ENCODE measurements around the gene DTNBP1.

DTNBP1 gene

GRCh38 chr6:15557174-15557573 is 105.7 kb downstream of the DTNBP1 start:
- in situ Hi-C loops (cut with HindIII; ENCODE audit: low sequenced_read_pairs): no loop called here
- TF ChIP-seq, protein P1, sequence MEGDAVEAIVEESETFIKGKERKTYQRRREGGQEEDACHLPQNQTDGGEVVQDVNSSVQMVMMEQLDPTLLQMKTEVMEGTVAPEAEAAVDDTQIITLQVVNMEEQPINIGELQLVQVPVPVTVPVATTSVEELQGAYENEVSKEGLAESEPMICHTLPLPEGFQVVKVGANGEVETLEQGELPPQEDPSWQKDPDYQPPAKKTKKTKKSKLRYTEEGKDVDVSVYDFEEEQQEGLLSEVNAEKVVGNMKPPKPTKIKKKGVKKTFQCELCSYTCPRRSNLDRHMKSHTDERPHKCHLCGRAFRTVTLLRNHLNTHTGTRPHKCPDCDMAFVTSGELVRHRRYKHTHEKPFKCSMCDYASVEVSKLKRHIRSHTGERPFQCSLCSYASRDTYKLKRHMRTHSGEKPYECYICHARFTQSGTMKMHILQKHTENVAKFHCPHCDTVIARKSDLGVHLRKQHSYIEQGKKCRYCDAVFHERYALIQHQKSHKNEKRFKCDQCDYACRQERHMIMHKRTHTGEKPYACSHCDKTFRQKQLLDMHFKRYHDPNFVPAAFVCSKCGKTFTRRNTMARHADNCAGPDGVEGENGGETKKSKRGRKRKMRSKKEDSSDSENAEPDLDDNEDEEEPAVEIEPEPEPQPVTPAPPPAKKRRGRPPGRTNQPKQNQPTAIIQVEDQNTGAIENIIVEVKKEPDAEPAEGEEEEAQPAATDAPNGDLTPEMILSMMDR (IDR thresholded peaks at IDR 0.05; ENCODE audit: low read depth, low read length): no peak
- no peak for DNase-seq (ENCODE audit: low read depth, low spot score)
- no peak overlapping the region for H3K4me3 ChIP-seq (ENCODE audit: low read depth, low read length)

DNA sequence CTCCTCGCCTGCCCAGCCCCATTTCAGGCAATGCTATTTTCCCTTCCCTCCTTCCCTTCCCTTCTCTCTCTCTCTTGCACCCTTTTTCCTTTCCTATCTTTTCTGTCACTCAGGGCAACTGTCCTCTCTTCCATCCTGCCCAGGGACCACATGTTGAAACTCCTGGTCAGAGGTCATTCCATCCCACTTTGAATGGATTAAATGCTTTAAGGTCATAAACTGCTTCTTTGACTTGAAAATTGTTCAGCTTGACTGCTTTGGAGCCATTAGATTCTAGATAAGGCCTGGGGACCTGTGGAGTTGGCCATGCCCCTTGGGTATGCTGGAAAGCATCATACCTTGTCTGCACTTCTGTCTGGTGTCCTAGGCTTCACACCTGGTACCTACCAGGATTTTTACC is 106.1 kb downstream of the DTNBP1 start:
- in situ Hi-C loops (cut with HindIII; ENCODE audit: low sequenced_read_pairs): no loop called here
- TF ChIP-seq, protein P1 (IDR thresholded peaks at IDR 0.05; ENCODE audit: low read depth, low read length): no peak
- DNase-seq (ENCODE audit: low read depth, low spot score): no peak

GRCh38 chr6:15555101-15556038 is 107.5 kb downstream of the DTNBP1 start:
- in situ Hi-C loops (cut with HindIII; ENCODE audit: low sequenced_read_pairs): no loop called here
- no peak for DNase-seq (ENCODE audit: low read depth, low spot score)
- no peak overlapping the region for H3K4me3 ChIP-seq (ENCODE audit: low read depth, low read length)
- TF ChIP-seq, protein P1 (IDR thresholded peaks at IDR 0.05; ENCODE audit: low read depth, low read length): no peak

More for the DNA sequence above, 106.1 kb downstream of the DTNBP1 start:
- no peak overlapping the region for H3K4me3 ChIP-seq (ENCODE audit: low read depth, low read length)

DNA sequence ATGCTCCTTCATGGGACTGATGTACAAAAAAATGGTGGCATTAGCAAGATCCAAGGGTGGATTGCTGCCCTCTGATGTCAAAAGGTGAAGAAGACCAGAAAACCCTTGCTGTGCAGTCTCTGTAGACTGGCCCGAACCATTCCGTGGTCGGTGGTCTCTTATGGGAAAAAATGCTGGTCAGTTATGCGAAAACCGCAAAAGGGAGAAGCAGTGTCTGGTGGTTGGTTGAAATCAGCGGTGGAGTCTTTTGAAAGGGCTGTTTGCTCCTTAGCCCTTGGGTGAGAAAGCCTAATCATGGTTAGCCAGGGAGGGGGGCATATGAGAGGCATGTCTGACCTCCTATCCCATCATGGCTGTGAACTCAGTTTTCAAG is 108.1 kb downstream of the DTNBP1 start:
- no peak for DNase-seq (ENCODE audit: low read depth, low spot score)
- in situ Hi-C loops (cut with HindIII; ENCODE audit: low sequenced_read_pairs): no loop called here
- TF ChIP-seq, protein P1 (IDR thresholded peaks at IDR 0.05; ENCODE audit: low read depth, low read length): no peak
- H3K4me3 ChIP-seq (ENCODE audit: low read depth, low read length): no peak overlapping the region

GRCh38 chr6:15553736-15554294 is 109.0 kb downstream of the DTNBP1 start:
- in situ Hi-C loops (cut with HindIII; ENCODE audit: low sequenced_read_pairs): no loop called here
- TF ChIP-seq, protein P1 (IDR thresholded peaks at IDR 0.05; ENCODE audit: low read depth, low read length): no peak
- H3K4me3 ChIP-seq (ENCODE audit: low read depth, low read length): no peak overlapping the region
- DNase-seq (ENCODE audit: low read depth, low spot score): no peak

DNA sequence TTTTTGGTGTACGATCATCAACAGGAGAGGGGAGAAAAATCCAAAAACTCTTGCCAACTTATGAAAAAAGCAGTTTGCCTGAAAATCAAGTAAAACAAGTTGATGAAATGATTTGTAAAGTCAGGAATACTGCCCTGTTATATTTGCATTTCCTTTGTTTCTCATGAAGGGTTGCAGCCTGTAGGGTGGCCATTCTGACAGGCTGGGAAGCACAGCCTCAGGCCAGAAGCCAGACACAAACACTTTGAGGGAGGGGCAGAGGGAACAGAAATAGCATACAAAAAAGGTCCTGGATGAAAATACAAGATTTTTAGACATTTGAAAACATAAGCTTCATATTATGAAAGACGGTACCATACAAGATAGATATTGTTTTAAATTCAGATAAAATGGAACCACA is 109.8 kb downstream of the DTNBP1 start:
- no peak overlapping the region for H3K4me3 ChIP-seq (ENCODE audit: low read depth, low read length)
- TF ChIP-seq, protein P1 (IDR thresholded peaks at IDR 0.05; ENCODE audit: low read depth, low read length): no peak
- DNase-seq (ENCODE audit: low read depth, low spot score): no peak
- in situ Hi-C loops (cut with HindIII; ENCODE audit: low sequenced_read_pairs): no loop called here
